ENCODE measurements around the gene ZNF552. TPM values are rescaled to one million over a fixed set of nuclear protein-coding genes. Genes with fewer than 3 reads are reported as not detected.

ZNF552 gene
- total RNA-seq, 1 donor from 2014 or later = 19.0 TPM

GRCh38 chr19:57776764-57777296 is 37.9 kb downstream of the ZNF552 start:
- H3K27ac Mint-ChIP-seq = no peak overlapping the region
- no peak for TF ChIP-seq CTCF (conservative IDR thresholded peaks at IDR 0.05)
- no peak overlapping the region for H3K4me3 Mint-ChIP-seq
- H3K9me3 Mint-ChIP-seq = peaks cover 51% of the 10 kb centered on the region
- peaks cover 80% of the 10 kb centered on the region for H3K36me3 Mint-ChIP-seq
- H3K27me3 Mint-ChIP-seq = no peaks in the 10 kb centered on the region
- DNase-seq (ENCODE audit: extremely low spot score, unreplicated experiment) = no peak
- H3K4me1 Mint-ChIP-seq (ENCODE audit: unreplicated experiment) = no peaks in the 10 kb centered on the region

- Mint-ChIP-seq H3K36me3 (peaks cover 70% of the 10 kb centered on the region), H3K4me1 (ENCODE audit: unreplicated experiment) (peaks cover 15% of the 10 kb centered on the region), H3K27ac (peak overlapping the region; percentile 86), H3K9me3 (peaks cover 33% of the 10 kb centered on the region), H3K27me3 (no peaks in the 10 kb centered on the region), H3K4me3 (peak overlapping the region; percentile 71)
- TF ChIP-seq CTCF (conservative IDR thresholded peaks at IDR 0.05) = no peak
- no peak for DNase-seq (ENCODE audit: extremely low spot score, unreplicated experiment)
Observed at GRCh38 chr19:57773488-57773887, 41.2 kb downstream of the ZNF552 start.

- DNase-seq (ENCODE audit: extremely low spot score, unreplicated experiment) = no peak
- TF ChIP-seq CTCF (conservative IDR thresholded peaks at IDR 0.05) = no peak
- H3K27ac Mint-ChIP-seq = no peak overlapping the region
- H3K4me1 Mint-ChIP-seq (ENCODE audit: unreplicated experiment) = peaks cover 15% of the 10 kb centered on the region
- H3K9me3 Mint-ChIP-seq = peaks cover 23% of the 10 kb centered on the region
- no peaks in the 10 kb centered on the region for H3K27me3 Mint-ChIP-seq
- peak overlapping the region; percentile 58 for H3K4me3 Mint-ChIP-seq
- peaks cover 63% of the 10 kb centered on the region for H3K36me3 Mint-ChIP-seq
Observed at GRCh38 chr19:57771417-57771816, 43.3 kb downstream of the ZNF552 start.

- Mint-ChIP-seq H3K27ac (peak within 1 kb of the TSS; percentile 87), H3K4me3 (peak within 1 kb of the TSS; percentile 96), H3K27me3 (no peaks in the 10 kb centered on the region), H3K36me3 (peaks cover 61% of the 10 kb centered on the region), H3K4me1 (ENCODE audit: unreplicated experiment) (peaks cover 15% of the 10 kb centered on the region), H3K9me3 (peaks cover 15% of the 10 kb centered on the region)
- DNase-seq (ENCODE audit: extremely low spot score, unreplicated experiment) = peak; percentile 90
- no peak for TF ChIP-seq CTCF (conservative IDR thresholded peaks at IDR 0.05)
Observed at GRCh38 chr19:57769345-57770131, 45.2 kb downstream of the ZNF552 start, which contains the start of gene ZNF586. Gene ZNF586, plus strand, starts transcription at chr19:57769676. Its CDS starts 167 bp downstream, at chr19:57769843.

GRCh38 chr19:57759096-57759495 is 55.6 kb downstream of the ZNF552 start:
- DNase-seq (ENCODE audit: extremely low spot score, unreplicated experiment) = no peak
- no peak overlapping the region for H3K4me3 Mint-ChIP-seq
- H3K4me1 Mint-ChIP-seq (ENCODE audit: unreplicated experiment) = no peaks in the 10 kb centered on the region
- no peak for TF ChIP-seq CTCF (conservative IDR thresholded peaks at IDR 0.05)
- peaks cover 68% of the 10 kb centered on the region for H3K36me3 Mint-ChIP-seq
- H3K27me3 Mint-ChIP-seq = no peaks in the 10 kb centered on the region
- H3K27ac Mint-ChIP-seq = no peak overlapping the region
- peaks cover 12% of the 10 kb centered on the region for H3K9me3 Mint-ChIP-seq
